H1 (cell line): ENCODE data around the gene CFAP74. TPM values are rescaled to one million over a fixed set of nuclear protein-coding genes. Genes with fewer than 3 reads are reported as not detected.

Experiments used
- CTBP2 ChIP-seq: IDR thresholded peaks from 2 replicates; pipeline ENCODE4 v1.7.0; 2011; ENCODE audit warnings: borderline replicate concordance, mild to moderate bottlenecking, moderate library complexity, mixed read lengths, low read length; ENCODE audit not compliant: insufficient read depth, insufficient read length
- TAF1 ChIP-seq: IDR thresholded peaks from 2 replicates; pipeline ENCODE4 v1.6.1; 2011; ENCODE audit warnings: mild to moderate bottlenecking, low read depth, low read length
- polyA plus RNA-seq, 7 experiments: library from polyadenylated mRNA; depleted of rRNA in 3 of 7; stranded (reverse) in 5 of 7; unstranded in 2 of 7; fragments of >200 nt in 5 of 7; fragments of 200-250 nt in 2 of 7; gene quantifications; 1 replicate in 5 of 7; 2 replicates in 1 of 7; 4 replicates in 1 of 7; pipeline versions ENCODE4 v1.2.1 to v1.2.3, GENCODE V29; 2011 to 2013; ENCODE audit warnings: missing spikeins in 2 of 7, mixed read lengths in 2 of 7
- total RNA-seq: library from RNA; stranded (reverse); fragmentation: NEBNext Ultra II Directional; extraction: Animal tissue kit (Norgen Biotek cat#: 25700); gene quantifications from 2 replicates; pipeline ENCODE4 v1.2.1, GENCODE V29; 2021

The CFAP74 gene
- total and polyA plus RNA-seq, 2 of the 8 experiments (the other 6 are each of a cell fraction or from before 2014, with no cell fraction given): 0.09 to 0.20 TPM

GRCh38 chr1:2003541-2004131 is at the start of gene CFAP74 (continued):
- TF ChIP-seq CTBP2: no peak
- no peak for TF ChIP-seq TAF1
